HG03066 (cell line): ENCODE measurements around the gene KCNV2.

Source experiments
- ATAC-seq: cut with Tn5 transposase; IDR thresholded peaks from one replicate; pipeline ENCODE4 v1.9.1; 2021; ENCODE audit warnings: low read depth; ENCODE audit not compliant: unreplicated experiment

The KCNV2 gene

GRCh38 chr9:2755285-2755684, 38.0 kb downstream of the KCNV2 start:
- ATAC-seq, result no peak

GRCh38 chr9:2758162-2758897, 41.0 kb downstream of the KCNV2 start:
- ATAC-seq, result no peak

- ATAC-seq, result no peak
Measured at GRCh38 chr9:2758898-2759510, 41.7 kb downstream of the KCNV2 start.

GRCh38 chr9:2761424-2761823, 44.1 kb downstream of the KCNV2 start:
- ATAC-seq, result no peak

GRCh38 chr9:2764353-2764752, 47.0 kb downstream of the KCNV2 start:
- no peak for ATAC-seq

GRCh38 chr9:2765250-2765880, 48.1 kb downstream of the KCNV2 start:
- ATAC-seq, result no peak

GRCh38 chr9:2767800-2768677, 50.7 kb downstream of the KCNV2 start:
- ATAC-seq, result no peak

GRCh38 chr9:2771087-2771486, 53.8 kb downstream of the KCNV2 start:
- ATAC-seq, result no peak

- ATAC-seq, result no peak
Measured at GRCh38 chr9:2771661-2772060, 54.4 kb downstream of the KCNV2 start.

GRCh38 chr9:2777454-2777853, 60.1 kb downstream of the KCNV2 start:
- ATAC-seq, result no peak

- no peak for ATAC-seq
Measured at GRCh38 chr9:2778816-2779215, 61.5 kb downstream of the KCNV2 start.
